Fibroblast of peridontal ligament (primary cell): Measurements from ENCODE around the gene C2.
"Not testable (repeated sequence)": the region's sequence is repeated elsewhere in the genome, so short reads cannot be mapped to it uniquely, and the experiment has no call there.

Experiments
- DNase-seq: peaks from one replicate; pipeline ENCODE4 v3.0.0-alpha.2; 2010; ENCODE audit errors: extremely low read depth

C2 gene

GRCh38 chr6:31922942-31923341 is 4.6 kb upstream of the C2 start:
- DNase-seq = no peak

- no peak for DNase-seq
Observed at GRCh38 chr6:31927863-31928671, 550 bp downstream of the C2 start.

DNA sequence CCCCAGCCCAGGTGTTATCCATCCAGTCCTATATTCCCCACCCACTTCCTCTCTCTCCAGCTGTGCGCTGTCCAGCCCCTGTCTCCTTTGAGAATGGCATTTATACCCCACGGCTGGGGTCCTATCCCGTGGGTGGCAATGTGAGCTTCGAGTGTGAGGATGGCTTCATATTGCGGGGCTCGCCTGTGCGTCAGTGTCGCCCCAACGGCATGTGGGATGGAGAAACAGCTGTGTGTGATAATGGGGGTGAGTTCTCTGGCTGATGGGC is 1.1 kb downstream of the C2 start:
- DNase-seq = no peak

GRCh38 chr6:31930962-31931361 is 3.4 kb downstream of the C2 start:
- DNase-seq = no peak

DNA sequence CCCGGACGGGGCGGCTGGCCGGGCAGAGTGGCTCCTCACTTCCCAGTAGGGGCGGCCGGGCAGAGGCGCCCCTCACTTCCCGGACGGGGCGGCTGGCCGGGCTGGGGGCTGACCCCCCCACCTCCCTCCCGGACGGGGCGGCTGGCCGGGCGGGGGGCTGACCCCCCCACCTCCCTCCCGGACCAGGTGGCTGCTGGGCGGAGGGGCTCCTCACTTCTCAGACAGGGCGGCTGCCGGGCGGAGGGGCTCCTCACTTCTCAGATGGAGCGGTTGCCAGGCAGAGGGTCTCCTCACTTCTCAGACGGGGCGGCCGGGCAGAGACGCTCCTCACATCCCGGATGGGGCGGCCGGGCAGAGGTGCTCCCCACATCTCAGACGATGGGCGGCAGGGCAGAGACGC is 4.6 kb downstream of the C2 start:
- not testable (repeated sequence) for DNase-seq

DNA sequence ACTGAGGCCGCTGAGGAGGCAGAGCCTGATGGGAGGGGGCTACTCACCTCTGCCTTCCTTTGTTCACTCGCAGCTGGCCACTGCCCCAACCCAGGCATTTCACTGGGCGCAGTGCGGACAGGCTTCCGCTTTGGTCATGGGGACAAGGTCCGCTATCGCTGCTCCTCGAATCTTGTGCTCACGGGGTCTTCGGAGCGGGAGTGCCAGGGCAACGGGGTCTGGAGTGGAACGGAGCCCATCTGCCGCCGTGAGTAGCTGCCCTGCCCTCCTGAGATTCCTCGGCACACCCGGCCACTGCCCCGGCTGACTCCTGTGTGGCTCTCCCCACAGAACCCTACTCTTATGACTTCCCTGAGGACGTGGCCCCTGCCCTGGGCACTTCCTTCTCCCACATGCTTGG is 6.0 kb downstream of the C2 start:
- DNase-seq = no peak

DNA sequence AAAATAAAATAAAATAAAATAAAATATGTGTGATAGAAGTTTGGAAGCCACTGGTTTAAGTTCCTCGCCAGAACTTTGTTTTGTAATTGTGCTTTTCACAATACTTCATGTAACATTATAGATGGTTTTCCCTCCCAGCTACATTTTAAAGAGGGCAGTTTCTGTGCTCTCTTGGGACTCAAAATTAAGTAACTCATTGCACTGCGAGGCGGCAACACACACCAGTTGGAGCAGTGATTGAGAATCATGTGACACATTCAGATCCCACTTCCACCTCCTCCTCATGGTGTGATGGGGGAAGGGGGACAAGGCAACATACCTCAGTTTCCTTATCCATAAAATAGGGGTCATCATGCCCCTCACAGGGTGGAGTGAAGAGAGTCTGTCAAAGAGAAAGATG is 7.5 kb downstream of the C2 start:
- no peak for DNase-seq

DNA sequence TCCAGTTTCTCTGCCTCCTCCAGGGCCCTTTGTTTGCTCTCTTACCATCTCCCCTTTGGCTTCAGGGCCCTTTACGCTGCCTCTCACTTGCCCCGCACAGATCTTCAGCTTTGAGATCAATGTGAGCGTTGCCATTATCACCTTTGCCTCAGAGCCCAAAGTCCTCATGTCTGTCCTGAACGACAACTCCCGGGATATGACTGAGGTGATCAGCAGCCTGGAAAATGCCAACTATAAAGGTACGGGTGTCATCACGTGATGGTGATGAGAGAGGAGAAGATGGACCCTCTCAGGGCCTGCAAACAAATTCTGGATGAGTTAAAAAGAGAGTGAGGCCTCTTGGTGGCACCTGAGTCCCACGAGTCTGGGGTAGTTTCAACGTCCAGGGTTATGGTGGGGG is 8.3 kb downstream of the C2 start:
- DNase-seq = no peak

GRCh38 chr6:31940256-31940664 is 12.7 kb downstream of the C2 start:
- DNase-seq = peak; percentile 32

- DNase-seq = no peak
Observed at GRCh38 chr6:31943742-31944141, 16.2 kb downstream of the C2 start.

- no peak for DNase-seq
Observed at GRCh38 chr6:31945154-31945506, 17.6 kb downstream of the C2 start.

DNA sequence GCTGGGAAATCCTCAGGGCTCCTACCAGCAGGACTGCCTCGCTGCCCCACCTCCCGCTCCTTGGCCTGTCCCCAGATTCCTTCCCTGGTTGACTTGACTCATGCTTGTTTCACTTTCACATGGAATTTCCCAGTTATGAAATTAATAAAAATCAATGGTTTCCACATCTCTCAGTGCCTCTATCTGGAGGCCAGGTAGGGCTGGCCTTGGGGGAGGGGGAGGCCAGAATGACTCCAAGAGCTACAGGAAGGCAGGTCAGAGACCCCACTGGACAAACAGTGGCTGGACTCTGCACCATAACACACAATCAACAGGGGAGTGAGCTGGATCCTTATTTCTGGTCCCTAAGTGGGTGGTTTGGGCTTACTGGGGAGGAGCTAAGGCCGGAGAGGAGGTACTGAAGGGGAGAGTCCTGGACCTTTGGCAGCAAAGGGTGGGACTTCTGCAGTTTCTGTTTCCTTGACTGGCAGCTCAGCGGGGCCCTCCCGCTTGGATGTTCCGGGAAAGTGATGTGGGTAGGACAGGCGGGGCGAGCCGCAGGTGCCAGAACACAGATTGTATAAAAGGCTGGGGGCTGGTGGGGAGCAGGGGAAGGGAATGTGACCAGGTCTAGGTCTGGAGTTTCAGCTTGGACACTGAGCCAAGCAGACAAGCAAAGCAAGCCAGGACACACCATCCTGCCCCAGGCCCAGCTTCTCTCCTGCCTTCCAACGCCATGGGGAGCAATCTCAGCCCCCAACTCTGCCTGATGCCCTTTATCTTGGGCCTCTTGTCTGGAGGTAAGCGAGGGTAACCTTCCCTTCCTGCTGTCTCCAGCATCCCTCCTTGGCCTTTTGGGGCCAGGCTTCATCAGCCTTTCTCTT is 18.2 kb downstream of the C2 start, which contains the start of gene CFB:
Gene CFB (plus strand): TSS at position 589 of the 863 bp plus-strand sequence. CDS start 127 bp downstream, at position 716.
- peak; percentile 90 for DNase-seq

DNA sequence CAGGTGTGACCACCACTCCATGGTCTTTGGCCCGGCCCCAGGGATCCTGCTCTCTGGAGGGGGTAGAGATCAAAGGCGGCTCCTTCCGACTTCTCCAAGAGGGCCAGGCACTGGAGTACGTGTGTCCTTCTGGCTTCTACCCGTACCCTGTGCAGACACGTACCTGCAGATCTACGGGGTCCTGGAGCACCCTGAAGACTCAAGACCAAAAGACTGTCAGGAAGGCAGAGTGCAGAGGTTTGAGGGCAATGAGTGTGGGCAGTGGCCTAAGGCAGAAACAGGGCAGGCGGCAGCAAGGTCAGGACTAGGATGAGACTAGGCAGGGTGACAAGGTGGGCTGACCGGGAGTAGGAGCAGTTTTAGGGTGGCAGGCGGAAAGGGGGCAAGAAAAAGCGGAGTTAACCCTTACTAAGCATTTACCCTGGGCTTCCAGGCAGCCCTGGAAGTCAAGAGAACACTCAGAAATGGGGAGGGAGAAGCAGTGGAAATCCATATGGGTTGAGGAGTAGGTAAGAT is 18.9 kb downstream of the C2 start:
- DNase-seq = no peak

- DNase-seq = no peak
Observed at GRCh38 chr6:31947070-31947675, 19.7 kb downstream of the C2 start.

GRCh38 chr6:31947864-31948263 is 20.3 kb downstream of the C2 start:
- no peak for DNase-seq

DNA sequence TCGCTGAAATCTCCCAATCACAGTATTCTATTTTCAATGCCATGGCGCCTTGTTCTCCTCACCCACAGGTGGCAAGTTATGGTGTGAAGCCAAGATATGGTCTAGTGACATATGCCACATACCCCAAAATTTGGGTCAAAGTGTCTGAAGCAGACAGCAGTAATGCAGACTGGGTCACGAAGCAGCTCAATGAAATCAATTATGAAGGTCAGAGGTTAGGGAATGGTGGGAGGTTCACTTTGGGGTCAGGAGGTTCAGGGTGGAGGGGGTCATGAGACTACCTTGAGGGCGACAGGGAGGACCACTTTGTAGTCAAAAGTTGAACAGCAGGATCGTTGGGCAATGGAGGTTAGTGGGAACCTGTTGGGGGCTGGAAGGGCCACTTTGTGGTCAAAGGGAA is 20.8 kb downstream of the C2 start:
- no peak for DNase-seq

DNA sequence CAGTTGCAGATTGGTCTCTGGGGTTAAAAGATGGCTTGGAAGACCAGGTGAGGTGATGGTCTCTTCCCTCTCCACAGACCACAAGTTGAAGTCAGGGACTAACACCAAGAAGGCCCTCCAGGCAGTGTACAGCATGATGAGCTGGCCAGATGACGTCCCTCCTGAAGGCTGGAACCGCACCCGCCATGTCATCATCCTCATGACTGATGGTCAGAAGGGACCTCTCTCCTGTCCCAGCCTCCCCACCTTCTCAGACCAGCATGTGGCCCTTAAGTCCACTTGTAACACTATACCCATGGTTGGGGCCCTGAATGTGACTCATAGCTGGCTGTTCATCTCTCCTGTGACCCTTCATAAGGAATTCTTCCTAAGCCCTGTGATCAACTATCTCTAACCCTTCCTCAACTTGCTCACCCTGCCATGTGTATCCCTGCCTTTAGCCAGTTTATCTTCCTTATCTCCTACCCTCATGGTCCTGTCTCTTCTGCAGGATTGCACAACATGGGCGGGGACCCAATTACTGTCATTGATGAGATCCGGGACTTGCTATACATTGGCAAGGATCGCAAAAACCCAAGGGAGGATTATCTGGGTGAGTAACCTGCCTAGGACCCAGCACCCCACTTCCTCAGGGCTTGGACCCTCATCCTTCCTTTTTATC is 21.4 kb downstream of the C2 start:
- DNase-seq = peak; percentile 27

DNA sequence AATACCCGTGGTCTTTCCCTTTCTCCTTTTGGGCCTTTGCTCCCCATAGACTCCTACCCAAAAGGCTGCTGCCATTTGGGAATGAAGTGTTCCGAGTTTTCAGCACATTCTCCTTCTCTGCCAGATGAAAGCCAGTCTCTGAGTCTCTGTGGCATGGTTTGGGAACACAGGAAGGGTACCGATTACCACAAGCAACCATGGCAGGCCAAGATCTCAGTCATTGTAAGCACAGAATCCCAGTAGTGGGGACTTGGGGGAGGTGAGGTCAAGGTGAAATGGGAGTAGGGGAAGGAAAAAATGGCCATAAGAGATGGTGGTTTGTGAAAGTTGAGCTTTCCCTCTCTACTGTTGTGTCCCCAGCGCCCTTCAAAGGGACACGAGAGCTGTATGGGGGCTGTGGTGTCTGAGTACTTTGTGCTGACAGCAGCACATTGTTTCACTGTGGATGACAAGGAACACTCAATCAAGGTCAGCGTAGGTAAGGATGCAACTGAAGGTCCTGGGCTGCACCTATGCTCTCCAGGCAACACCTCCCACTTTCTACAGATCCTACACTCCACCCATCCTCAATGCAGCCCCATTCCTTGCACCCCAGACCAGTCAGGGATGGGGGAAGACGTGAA is 22.5 kb downstream of the C2 start:
- no peak for DNase-seq

GRCh38 chr6:31952140-31952805 is 24.8 kb downstream of the C2 start:
- DNase-seq = peak; percentile 74

DNA sequence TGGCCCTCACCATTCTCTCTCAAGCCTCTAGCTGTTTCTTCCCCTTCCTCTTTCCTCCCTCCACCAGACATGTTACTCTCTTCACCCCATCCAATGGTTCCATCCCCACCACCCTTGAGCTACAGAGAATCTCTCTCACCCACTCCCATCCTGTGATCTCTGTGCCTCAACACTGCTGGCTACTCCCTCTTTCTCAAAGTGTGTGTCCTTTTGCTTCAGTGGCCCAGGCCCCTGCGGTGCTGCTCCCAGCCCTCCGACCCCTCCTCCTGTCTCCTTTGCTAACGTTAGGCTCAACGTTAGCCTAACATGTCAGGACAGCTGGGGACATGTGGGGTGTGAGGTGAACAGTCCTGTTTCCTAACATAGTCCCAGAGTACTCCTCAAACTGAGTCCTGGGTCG is 25.4 kb downstream of the C2 start:
- no peak for DNase-seq

DNA sequence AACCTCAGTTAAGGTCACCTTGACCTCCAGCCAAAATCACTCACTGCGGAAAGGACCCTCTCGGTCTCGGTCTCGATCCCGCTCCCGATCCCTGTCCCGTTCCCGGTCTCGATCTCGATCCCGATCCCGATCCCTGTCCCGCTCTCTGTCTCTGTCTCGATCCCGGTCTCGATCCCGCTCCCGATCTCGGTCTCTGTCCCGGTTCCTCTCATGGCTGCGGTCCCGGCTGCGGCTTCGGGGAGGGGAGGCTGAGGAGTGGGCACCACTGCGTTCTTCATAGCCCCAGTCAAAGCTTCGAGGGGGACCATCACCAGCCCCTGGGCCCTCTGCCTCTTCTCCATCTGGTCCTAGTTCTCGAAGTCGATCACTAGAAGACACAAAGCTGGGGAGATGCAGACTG is 27.0 kb downstream of the C2 start:
- no peak for DNase-seq
